D721Med (cell line): ENCODE data around the gene CASS4.

Source experiments
- DNase-seq: peaks from one replicate; pipeline ENCODE4 v3.0.0; 2011; ENCODE audit warnings: low spot score; ENCODE audit not compliant: insufficient read length
- FAIRE-seq: peaks from 2 replicates; lab custom pipeline; 2011; peaks lifted over from hg19 to GRCh38; lab: Jason Lieb, UNC
- TF ChIP-seq, protein P1 (sequence below): IDR thresholded peaks from 2 replicates; pipeline ENCODE4 v1.5.1; 2012; ENCODE audit warnings: mild to moderate bottlenecking, control low read depth; ENCODE audit not compliant: insufficient read depth; ENCODE audit errors: missing control alignments

CASS4 gene

GRCh38 chr20:56372850-56373249 is 39.2 kb upstream of the CASS4 start:
- FAIRE-seq (no peak), DNase-seq (no peak)

DNA sequence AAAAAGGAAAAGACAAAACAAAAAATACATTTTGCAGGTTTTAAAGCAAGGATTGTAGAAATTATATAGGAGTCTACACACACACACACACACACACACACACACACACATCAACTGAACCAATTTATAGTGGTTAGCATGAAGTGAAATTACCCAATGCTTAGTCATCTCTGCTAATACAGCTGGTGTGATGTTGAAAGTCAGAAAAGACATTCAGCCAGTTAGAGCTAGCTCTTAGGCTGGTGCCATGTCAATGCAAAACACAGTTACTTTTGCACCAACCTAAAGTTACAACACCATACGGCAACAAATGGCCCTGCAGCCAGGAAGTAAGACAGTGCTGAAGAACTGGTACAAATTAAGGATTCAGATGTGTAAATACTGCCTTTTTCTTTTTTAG is 38.1 kb upstream of the CASS4 start:
- DNase-seq (no peak), FAIRE-seq (no peak)
- TF ChIP-seq, protein P1, sequence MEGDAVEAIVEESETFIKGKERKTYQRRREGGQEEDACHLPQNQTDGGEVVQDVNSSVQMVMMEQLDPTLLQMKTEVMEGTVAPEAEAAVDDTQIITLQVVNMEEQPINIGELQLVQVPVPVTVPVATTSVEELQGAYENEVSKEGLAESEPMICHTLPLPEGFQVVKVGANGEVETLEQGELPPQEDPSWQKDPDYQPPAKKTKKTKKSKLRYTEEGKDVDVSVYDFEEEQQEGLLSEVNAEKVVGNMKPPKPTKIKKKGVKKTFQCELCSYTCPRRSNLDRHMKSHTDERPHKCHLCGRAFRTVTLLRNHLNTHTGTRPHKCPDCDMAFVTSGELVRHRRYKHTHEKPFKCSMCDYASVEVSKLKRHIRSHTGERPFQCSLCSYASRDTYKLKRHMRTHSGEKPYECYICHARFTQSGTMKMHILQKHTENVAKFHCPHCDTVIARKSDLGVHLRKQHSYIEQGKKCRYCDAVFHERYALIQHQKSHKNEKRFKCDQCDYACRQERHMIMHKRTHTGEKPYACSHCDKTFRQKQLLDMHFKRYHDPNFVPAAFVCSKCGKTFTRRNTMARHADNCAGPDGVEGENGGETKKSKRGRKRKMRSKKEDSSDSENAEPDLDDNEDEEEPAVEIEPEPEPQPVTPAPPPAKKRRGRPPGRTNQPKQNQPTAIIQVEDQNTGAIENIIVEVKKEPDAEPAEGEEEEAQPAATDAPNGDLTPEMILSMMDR: no peak

More at GRCh38 chr20:56372850-56373249, 39.2 kb upstream of the CASS4 start:
- TF ChIP-seq, protein P1: no peak

DNA sequence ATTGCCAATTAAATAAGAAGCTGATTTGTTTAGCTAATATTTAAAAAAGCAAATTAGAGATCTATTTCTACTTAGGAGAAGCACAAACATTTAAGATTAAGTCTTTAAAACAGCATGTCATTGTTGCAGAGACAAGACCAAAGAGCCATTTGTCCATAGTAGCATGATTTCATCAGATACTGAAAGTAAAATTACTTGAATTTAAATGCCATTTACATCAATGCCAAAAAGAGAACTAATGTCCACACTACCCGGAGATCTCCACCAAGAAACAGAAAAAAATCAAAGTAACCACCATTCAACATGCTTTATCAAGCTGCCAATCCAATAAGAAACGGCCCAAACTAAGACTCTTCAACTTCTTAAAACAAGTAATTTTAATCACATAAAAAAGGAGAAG is 35.7 kb upstream of the CASS4 start:
- FAIRE-seq (no peak), DNase-seq (no peak)
- TF ChIP-seq, protein P1: no peak

- DNase-seq (no peak), FAIRE-seq (no peak)
- TF ChIP-seq, protein P1: no peak
Observed at GRCh38 chr20:56378386-56378785, 33.7 kb upstream of the CASS4 start.

GRCh38 chr20:56380375-56380774 is 31.7 kb upstream of the CASS4 start:
- TF ChIP-seq, protein P1: no peak
- DNase-seq (no peak), FAIRE-seq (no peak)

- TF ChIP-seq, protein P1: no peak
- DNase-seq: no peak
- FAIRE-seq: no peak
Observed at GRCh38 chr20:56381501-56381900, 30.6 kb upstream of the CASS4 start.

DNA sequence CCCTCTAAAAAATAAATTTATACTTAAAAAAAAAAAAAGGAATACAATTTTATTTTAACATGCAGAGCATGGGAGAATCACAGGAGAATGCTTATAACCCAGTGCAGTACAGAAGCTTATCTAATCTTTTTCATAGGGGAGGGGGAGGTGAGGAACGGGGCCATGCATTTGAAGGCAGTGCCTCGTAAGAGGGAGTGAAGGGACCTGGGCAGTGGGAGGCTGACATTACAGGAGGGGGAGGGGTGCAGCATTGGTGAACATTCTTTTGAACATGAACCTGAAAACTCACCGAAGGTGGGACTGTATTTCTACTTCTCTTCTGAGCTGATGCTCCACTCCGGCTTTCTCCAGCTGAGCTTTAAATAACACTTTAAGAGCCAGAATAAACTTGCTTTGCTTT is 29.4 kb upstream of the CASS4 start:
- FAIRE-seq: no peak
- TF ChIP-seq, protein P1: no peak
- DNase-seq: no peak
